ENCODE measurements around the gene TPRG1.
A peak's percentile ranks its signal among the peaks of the same experiment; 100 is the strongest.

The TPRG1 gene

DNA sequence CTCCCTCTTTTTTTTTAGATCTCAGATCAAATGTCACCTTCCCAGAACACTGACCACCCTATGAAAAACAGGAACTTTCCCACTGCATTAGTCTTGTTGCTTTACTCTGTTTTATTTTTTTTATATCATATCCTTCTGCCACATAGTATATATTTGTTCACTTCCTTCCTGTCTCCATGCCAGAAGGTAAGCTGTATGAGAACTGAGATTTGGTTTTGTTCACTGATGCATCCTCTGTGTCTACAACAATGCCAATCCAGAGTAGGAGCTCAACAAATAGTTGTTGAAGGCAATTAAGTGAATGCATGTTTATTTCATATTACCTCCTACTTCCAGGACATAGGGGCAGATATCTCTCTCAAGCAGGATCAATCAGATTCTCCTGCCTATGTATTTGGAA lies 114.4 kb downstream of the TPRG1 start:
- no peak for DNase-seq

DNA sequence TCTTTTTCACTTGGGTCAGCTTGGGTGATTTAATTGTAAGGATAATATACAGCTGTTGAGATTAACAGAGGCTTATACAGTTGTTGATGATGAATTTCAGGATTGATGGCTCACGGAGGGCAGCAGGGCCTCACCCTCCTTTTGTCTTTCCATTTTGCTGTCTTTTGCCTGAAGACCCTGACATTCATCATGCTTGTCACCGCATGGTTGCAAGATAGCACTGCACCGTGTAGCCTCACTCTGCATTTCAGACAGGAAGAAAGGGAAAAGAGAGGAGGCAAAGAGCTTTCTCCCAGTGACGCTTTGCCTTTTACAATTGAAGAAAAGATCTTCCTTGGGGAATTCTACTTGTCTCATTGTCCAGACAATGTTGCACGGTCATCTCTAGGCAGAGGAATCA lies 115.1 kb downstream of the TPRG1 start:
- DNase-seq, result no peak

DNA sequence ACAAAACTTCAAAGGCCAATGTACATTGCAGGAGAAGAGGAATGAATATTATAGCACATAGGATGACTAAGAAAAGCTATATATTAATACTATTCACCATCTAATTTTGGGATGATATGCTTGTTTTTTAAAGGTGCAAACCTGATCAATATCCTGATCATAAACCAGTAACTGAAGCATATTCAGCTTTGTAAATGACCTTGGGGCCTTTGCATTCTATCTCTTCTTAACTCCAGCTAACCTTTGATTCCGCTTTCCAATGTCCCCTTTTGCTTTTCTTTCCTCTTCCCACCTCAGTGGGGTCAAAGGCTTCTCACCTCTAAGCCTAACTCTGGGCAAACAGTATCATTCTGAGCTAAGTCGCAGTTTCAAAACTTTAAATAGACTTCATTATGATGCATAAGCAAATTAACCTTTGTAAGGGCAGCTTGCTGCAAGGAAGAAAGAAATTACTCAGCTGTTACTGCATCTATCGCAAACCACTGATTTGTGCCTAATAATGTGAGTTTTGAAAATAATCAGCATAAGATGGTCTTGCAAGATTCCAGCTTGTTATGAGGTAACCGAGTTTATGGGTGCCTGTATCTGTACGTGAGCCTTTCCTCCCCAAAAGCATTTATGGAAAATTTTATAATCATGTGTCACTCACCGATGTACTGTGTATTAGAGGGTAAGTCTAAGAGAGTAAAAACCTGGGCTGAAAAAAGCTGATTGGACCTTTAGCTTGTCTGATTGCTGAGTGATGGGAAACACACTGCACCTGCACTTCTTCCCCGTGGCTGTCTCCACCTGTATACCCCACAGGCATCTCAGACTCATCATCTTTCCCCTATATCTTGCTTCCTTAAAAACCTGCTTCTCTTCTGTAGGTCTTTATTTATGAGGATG lies 116.8 kb downstream of the TPRG1 start:
- no peak for DNase-seq

DNA sequence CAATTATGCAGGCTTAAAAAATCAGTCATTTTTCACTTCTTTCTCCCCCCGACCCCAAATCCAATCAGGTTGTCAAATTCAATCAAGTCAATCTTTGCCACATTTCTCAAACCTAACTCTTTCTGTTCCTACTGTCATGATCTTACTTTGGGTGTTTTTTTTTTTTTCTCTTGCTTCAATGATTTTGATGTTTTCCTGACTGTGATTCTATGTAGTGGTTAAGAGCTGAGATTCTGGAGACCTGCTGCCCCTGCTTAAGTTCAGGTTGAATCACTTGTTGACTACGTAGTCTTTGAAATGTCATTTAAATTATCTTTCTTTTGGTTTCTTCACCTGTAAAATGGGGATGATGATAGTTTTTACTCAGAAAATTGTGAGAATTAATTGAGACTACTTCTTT lies 117.5 kb downstream of the TPRG1 start:
- no peak for DNase-seq

DNA sequence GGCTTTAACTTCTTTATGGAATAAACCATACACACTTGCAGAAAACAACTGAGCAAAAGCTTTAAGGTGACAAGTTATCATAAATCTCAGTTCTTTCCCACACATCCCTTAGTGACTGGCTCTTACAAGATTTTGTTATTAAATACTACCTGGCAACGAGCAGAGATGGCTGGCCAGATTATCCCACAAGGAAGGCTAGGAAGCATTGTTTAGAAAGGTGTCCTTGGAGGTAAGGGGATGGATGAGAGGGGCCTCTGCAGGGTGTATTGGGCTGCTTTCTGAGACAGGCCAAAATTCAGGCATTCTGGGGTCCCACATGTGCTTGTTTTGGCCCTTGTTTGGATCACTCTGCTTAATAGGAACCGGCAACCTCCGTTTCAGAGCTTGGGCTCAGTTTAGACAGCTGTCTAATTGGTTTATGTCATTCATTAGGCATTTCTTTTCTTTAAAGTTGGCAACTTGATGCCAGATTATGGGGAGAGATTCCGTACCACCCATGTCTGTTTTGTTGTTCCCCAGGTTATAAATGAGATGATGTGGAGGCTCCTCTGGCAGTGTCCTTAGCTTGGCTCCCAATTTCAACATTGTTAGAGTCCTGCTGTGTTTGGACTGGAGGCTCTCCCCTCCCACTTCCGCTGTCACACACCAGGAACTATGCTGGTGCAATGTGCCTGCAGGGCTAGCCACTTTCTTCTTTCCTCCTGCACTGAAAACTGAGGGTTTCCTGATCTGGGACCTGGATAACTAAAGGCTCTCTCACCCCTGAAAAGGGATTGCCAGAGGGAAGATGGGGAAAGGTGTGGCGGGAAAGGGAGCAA lies 121.1 kb downstream of the TPRG1 start:
- no peak for DNase-seq

DNA sequence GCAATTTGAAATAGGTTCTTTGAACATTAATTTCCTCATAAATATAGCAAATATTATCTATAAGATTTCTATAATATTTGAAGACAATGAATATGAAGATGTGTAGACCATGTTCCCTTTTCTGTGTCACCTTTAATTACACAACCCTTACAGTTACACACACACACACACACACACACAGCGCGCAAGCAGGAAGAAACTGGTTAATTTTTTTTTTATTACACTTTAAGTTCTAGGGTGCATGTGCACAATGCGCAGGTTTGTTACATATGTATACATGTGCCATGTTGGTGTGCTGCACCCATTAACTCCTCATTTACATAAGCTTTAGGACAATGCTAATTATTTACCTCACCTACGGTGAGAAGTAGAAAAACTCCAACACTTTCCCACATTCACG lies 122.9 kb downstream of the TPRG1 start:
- DNase-seq, result no peak

DNA sequence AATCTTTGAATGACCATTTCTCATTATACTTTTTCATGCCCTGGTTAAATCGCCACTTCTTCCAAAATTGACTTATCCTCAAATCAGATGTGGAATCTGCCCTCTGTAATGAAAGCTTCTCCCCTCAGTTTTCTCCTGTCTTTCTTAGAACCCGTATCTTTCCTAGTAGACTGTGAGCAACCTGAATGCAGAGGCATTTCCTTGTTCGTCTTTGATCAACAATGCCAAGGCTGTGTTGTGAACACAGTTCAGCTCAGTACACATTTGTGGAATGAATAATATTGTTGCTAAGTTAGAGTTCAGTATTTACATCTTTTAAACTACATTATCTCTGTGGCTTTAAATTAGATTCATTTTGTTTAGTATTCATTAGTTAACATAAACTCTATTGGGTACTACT lies 123.3 kb downstream of the TPRG1 start:
- DNase-seq, result no peak

DNA sequence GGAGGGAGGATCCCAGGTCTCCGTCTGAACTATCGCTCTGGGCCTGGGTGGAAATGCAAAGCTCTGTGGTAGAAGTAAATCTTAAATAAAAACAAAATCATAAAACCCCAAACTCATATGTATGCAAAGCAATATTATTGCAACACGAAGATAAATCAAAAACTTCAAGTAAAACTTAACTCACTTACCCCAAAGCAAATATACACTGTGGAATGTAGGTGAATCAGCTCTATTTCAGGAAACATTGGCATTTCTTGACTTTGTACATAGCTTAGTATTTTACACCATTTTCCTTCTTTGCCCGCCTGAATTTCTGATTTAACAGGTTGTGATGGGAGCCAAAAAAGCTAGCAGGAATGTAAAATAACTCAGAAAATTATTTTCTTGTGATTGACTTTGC lies 126.2 kb downstream of the TPRG1 start:
- DNase-seq, result no peak

DNA sequence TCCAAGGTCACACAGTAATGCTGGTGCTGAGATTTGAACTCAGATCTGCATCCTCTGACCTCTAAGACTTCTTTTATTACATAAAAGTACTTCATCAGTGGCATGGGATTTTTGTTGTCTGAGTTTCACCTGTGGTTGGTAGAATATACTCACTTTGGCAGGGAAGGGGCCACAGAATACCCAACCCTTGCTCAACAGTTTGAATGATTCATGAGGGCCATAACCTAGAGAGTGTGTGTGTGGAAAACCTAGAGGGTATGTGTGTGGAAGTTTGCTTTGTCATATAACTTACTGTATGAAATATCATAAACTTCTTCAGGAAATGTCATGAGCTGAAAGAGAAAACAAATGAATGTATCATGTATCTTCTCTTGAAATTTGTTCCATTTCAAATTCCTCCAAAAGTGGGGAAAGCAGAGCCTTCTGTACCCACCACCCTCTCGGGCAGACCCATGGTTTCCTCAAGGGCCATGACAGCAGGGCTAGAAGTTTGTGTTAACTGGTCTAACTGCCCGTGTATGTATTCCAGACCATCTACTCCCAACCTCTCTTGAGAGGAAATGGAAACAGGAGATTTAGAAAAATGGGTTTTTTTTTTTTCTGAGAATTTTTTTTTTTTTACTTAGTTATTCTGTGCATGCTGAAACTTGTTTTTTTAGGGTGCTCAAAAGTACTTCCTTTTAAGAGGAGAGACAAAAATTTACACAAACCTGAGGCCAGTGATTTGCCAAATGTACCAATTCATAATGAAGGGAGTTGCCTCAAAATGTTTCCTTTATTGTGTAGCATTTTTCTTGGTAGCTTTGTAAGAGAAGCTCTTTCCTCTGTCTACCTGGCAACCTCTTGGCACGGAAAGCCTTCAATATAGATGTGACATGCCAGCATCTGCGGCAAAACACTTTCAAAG lies 127.0 kb downstream of the TPRG1 start:
- peak; percentile 22 for DNase-seq

DNA sequence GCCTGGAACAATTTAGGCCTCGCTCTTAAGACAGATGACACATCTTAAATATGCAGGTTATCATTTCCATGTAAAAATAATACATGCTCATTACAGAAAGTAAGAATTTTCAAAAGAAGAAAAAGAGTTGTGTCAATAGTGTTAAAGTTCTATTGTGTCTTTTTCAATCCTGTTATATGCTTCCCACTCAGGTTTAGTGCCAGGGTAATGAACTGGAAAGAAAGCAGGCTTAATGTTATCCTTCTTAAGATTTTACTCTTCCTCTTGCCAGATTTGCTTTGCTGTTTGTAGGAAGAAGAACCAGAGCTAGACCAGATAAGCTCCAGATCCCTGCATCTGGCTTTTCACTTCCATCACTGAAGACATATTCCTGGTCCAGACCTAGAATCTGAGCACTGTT lies 128.6 kb downstream of the TPRG1 start:
- DNase-seq, result no peak

DNA sequence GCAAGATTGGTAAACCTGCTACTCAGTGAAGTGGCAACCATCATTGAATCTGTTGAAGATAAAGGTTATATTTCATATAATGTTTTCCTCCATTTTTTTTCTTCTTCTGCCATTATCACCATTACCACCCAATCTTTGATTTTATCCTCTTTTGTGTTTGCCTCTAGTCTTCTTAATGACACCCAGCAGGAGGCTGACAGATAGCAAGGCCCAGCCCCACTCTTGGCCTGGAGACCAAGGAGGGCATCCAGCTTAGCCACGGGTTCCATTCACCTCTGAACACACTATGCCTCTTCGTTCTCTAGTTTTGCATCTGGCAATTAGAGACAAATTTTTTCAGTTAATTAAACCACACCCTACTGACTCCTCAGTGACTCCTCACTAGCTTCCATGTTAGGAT lies 129.7 kb downstream of the TPRG1 start:
- DNase-seq, result no peak

DNA sequence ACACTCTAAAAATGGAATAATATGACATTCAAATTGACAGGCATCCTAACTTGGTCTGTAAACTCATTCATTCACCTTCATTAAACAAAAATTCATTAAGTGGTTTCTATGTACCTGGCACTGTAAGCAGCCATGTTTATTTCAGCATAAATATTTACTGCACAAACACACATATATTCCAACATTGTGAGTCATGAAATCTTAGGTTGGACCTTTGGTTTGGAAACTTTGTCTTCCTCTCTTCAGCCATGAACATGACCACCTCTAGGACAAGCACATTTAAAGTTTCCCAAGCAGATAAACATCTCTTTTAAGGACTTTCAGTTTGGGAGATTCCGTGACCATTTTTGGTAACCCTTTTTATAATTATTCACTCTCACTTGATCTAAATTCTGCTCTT lies 131.8 kb downstream of the TPRG1 start:
- no peak for DNase-seq

DNA sequence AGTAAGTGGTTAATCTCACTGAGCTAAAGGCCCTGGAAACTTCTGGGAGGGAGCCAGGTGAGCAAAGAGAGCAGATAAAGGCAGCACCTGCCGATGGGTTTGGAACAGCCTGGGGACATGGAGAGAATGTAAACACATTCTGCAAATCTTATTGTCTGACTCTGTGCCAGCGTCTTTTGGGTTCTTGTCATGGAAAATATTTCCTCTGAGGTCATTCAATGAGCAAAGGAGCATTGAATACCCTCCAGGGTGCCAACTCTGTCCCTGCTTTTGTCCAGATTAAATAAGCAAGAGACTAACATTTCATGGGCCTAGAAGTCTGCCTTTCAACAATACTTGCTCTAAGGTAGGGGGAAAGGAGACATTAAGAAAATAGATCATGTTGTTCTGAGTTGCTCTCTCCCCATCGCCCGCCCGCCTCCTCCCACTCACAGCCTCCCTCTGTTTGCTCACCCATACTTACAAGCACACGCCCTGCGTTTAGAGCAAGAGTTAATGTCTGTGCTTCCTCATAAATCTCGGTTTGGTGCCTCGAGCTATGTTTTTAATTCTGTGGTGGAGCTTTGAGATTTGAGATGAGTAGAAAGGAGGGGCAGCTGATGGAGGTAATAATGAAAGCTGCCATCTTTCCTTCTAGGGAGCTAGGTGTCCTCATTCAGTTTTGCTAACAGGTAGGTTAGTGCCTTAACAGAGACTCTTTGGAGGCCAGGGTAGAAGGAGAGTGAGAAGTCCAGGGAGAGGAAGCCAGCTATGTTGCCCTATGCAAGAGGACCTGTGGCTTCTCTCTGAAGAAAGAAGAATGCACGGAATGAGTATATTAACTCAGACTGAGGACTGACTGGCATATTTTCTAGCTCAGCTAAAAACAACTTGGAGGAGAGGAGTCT lies 132.9 kb downstream of the TPRG1 start:
- DNase-seq, result no peak

DNA sequence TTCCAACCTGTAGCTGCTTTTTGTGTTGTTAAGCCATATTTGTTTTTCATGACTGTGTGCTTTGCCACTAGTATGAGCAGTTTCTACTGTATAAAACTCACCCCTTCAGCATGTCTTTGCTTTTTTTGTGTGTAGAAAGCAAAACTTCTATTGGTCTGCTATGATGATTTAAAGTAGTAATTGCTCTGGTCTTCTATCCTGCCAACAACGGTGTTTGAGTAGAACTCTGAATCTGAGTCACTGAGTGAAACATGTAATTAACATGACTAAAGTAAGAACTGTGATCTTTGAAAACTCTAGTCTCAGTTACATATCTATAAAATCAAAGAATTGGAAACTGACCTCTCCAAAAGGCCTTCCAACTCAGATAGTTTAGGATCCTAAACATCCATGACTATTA lies 133.6 kb downstream of the TPRG1 start:
- no peak for DNase-seq

DNA sequence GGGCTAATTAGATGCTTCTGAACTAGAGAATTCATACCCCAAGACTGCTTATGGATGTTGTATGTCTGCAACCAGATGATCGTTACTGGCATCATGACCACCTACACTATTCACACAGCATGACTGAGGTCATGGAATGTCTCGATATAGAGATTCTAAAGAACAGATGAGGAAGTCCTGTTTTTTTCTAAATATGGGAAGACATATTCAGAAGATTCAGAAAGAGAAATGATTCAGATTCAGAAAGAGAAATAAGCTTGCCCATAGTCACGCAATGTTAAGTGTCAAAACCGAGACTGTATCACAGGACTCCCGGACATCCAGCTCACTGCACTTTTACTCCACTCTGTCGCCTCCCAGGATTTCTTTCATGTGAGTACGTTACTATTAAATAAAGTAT lies 136.2 kb downstream of the TPRG1 start:
- no peak for DNase-seq

DNA sequence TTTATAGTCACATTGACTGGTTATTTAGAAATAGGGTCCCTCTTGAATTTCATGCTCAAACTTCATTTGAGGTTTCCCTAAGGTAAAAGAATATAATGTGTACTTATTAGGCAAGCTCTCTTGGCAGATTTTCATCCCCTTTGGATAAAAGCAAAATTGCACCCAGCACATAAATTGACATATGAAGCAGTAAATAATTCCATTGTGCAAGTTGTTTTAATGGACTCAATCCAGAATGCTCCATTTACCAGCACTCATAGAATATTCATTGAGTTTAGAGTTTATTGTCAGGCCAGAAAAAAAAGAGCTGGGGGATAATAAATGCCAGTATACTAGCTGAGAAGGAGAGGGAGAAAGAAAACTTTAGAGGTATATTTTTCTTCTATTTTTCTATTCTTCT lies 136.8 kb downstream of the TPRG1 start:
- DNase-seq, result no peak

DNA sequence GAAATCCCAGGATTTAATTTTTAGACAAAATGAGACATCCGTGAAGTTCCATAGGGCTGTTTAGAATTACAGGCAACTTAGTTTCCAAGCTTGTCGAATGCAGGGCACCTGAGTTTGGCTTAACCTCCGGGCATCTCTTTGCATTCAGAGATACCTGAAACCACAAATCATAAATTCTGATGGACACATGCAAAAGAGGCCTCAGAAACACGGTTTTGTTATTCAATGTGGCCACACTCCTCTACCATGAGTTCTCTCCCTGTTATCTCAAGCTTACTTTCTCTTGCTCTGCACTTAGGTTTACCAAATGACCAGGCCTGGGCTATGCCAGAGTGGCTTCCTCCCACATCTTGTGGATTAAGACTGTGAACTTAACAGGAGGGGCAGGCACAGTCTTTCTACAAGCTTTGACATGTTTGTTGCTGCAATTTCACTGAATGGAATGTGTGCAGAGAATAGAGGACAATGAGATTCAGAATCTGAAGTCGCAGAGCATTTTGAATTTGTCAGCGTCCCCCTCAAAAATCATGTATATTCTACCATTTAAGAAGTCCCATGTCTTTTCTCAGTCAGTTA lies 137.7 kb downstream of the TPRG1 start:
- DNase-seq, result no peak

DNA sequence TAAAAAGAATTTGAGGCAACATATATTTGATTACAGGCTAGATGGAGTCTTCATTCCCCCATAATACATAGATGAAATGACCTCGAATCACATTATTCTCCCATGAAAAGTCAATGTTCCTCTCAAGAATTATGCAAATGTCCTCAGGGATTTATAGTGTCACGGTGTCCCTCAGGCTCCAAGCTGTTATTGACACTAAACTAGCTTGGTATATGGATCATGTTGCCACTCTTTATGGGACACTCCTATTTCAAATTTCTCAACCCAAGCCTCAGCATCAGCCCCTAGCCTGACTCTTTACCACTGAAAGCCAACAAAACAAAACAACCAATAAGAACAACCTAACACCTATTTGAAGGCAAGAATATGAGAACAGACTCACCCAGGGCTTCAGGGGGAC lies 139.8 kb downstream of the TPRG1 start:
- no peak for DNase-seq

DNA sequence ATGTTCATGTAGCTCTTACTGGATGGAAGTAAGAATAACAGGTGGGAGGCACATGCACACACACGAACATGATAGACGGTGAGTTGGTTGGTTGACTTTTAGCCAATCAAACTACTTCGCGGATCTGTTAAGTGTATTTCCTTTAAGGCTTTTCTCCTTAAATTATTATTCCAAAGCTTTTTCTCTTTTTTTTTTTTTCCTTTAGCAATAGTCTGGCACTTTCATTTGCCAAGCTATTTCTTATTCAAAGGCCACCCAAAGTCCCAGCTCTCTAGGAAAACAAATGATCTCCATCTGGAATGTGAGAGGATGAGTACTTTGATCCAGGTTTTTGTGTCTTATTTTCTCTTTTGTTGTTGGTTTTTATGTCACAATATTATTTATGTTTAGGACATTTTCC lies 141.1 kb downstream of the TPRG1 start:
- no peak for DNase-seq

DNA sequence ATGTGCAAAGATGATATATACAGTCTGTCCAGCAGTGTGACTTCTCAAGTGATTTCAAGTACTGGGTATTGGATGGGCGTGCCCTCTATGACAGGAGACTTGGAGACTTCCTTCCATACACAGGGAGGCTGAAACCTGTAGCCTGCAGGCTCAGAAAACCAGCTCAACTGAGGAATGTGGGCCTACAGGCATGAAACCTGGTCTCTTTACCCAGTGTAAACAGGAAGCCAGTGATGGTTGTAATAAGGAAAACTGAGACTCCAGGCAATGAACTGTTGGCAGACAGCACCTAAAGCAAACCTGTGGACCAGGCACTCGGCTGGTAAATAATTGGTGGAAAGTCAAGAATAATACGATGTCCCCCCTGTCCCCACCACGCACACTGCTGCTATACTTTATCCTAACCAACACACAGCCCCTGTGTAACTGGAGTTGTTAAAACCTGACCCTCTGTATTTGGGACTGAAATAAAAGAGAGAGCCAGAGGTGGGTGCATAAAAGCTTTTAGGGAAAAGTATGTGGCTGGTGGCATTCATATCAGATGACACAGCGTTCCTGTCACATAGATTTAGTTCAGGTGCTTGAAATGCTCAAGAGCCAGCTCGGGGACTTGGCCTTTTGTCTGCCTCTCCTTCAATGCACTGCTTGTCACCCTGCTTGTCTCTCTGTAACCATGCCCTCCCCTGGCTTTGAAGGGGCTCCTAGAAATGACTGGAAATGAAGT lies 144.7 kb downstream of the TPRG1 start:
- DNase-seq, result no peak

DNA sequence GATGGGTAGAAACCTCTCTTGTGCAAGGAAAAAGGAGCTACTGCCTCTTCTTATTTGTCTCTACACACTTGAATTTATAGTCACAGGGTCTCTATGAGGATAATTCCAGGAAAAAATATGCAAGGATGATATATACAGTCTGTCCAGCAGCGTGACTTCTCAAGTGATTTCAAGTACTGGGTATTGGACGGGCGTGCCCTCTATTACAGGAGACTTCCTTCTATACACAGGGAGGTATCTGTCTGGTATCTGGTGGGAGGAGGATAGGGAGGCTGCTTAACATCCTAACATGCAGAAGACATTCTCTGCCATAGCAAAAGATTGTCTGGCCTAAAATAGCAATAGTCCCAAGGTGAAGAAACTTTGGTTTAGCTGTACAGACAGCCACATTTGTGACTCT lies 146.1 kb downstream of the TPRG1 start:
- DNase-seq, result no peak

Data from stimulated activated CD4-positive, alpha-beta T cell treated with anti-CD3 and anti-CD28 coated beads, Interleukin-4, amount 100 ng/mL, for 24 hours (primary cell).